Stimulated activated CD4-positive, alpha-beta T cell treated with anti-CD3 and anti-CD28 coated beads, Interleukin-12 subunit alpha, Interleukin-12 subunit beta, amount 100 ng/mL, for 48 hours (primary cell): Measurements from ENCODE around the gene TTC27.

Experiments
- DNase-seq, 3 donors: peaks; one replicate each; pipeline ENCODE4 v3.0.0-alpha.2; 2020; ENCODE audit warnings: low read depth in 2 of 3, low spot score in 1 of 3

The TTC27 gene

DNA sequence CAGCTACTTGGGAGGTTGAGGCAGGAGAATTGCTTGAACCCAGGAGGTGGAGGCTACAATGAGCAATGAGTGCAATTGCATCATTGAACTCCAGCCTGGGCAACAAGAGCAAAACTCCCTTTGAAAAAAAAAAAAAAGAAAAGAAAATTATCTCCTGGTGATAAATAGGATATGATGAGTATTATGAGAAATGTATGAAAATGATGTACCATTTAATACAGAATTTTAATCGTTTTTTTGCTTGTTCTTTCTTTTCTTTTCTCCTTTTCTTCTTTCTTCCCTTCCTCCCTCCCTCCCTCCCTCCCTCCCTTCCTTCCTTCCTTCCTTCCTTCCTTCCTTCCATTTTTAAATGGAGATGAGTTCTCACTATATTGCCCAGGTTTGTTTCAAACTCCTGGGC lies 40.4 kb downstream of the TTC27 start:
- DNase-seq: no peak

DNA sequence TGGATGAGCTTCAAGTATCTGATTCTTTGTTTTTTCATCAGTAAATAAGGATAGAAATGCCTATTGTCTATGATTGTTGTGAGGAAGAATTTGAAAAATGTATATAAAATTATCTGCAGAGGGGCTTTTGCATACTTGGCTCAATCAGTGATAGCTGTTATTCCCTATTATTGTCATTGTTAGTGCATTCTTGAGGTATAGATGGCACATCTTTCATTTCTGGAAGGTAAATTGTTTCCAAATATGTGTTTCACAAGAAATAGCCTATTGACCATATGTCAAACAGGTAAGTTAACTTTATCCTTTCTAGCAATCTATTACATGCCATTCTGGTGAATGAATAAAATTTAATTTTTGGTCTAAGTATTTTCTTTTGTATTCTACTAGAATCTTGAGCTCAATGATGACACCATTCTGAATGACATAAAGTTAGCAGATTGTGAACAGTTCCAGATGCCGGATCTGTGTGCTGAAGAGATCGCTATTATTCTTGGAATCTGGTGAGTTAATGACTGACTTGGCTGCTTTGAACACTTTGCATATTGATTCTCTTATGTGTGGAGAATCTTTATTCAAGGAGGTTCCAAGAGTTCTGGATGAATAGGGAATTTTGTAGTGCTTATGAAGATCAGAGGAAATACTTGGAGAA lies 44.2 kb downstream of the TTC27 start:
- DNase-seq: no peak

DNA sequence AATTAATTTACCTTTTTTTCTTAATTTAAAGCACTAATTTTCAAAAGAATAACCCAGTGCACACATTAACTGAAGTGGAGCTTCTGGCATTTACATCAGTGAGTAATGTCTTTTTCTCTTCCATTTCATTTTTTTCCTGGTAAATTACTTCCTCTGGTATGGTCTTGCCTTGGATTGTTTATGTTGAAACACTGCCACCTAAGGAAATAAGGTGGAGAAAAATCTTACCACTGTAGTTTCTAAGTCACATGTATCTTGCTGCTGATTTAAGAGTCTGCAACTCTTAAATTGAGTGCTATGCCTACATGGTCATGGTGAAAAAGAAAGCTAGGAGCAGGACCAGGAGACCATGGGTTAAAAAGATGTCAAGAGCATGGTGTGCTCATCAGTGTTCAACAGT lies 51.0 kb downstream of the TTC27 start:
- no peak for DNase-seq

DNA sequence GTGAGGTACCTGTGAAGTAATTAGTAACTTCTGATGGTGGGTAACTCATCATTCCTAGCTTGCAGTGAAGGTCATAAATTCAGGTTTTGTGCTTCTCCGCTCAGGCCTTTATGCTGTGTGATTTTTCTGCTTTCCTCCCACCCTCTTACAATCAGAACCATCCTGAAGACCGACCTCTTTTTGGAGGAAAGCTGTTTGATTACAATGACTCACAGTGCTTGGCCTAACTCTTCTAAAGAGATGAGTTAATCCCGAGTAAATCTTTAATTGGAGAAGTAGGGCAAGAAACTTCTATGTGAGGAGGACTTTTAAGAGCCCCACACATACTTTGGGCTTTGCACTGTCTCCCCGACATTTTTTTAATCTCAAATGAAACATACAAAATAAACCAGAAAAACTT lies 53.1 kb downstream of the TTC27 start:
- DNase-seq: no peak

GRCh38 chr2:32683520-32684086 lies 55.8 kb downstream of the TTC27 start:
- no peak for DNase-seq

- DNase-seq: no peak
Observed at GRCh38 chr2:32688541-32688940, 60.7 kb downstream of the TTC27 start.

GRCh38 chr2:32691678-32692077 lies 63.8 kb downstream of the TTC27 start:
- DNase-seq: no peak

- no peak for DNase-seq
Observed at GRCh38 chr2:32696439-32696838, 68.6 kb downstream of the TTC27 start.

- DNase-seq: no peak
Observed at GRCh38 chr2:32697156-32697555, 69.3 kb downstream of the TTC27 start.

DNA sequence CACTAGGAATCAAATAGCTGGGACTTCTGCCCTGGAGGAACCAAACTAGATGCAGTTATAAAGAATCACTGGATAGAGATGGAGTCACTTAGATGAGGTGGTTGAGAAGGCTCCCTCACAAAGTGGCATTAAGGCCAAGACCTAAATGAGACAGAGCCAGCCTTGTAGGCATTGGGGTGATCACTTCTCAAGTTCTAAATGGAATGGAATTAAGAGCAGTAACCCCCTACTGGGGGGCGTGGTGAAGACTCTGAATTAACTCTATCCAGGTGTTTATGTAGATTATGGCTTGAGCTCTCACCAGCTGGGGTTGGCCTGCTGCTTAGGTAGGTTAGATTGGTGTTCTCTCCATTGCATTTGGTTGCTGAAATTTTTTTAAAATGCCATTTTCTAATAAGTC lies 71.3 kb downstream of the TTC27 start:
- no peak for DNase-seq

DNA sequence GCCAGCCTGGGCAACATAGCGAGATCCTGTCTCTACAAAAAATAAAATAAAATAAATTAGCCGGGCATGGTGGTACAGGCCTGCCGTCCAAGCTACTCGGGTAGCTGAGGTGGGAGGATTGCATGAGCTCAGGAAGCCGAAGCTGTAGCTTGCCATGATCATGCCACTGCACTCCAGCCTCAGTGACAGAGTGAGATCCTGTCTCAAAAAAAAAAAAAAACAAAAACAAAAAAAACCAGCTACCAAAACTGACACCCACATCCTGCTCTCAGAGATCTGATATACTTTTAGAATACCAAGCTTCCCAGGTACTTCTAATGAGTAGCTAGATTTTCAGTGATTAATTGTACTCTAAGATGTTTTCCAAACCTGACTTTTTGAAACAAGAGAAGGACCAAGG lies 74.0 kb downstream of the TTC27 start:
- no peak for DNase-seq

DNA sequence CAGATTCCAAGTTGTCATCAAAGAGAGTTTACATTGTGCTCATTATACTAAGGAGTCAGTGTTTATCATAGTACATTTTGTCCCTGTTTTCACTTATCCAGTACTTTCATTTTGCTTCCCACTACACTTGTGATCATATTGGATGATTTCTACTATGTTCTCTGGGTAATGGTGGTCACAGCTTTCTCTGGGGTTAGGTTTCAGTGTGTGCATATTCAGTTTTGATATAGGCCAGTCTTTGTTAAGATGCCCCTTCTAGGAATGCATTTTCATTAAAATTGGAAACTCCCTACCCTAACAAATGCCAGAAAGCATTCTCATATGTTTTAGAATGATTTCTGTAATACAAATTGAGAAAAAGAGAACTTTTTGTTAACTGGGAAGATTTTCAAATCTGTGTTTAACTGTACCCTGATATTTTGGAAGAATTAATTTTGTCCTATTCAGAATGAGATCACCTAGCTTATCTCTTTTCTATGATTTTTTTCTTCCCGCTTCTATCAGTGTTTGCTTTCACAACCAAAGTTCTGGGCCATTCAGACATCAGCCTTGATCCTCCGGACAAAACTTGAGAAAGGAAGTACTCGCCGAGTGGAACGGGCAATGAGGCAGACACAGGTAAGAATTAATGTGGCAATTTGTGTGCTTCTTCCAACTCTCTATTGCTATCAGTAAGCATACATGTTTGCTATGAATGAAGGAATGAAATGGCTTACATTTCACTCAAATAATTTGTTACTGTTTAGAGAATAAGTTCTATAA lies 74.6 kb downstream of the TTC27 start:
- no peak for DNase-seq

GRCh38 chr2:32706815-32707579 lies 79.1 kb downstream of the TTC27 start:
- DNase-seq: no peak

DNA sequence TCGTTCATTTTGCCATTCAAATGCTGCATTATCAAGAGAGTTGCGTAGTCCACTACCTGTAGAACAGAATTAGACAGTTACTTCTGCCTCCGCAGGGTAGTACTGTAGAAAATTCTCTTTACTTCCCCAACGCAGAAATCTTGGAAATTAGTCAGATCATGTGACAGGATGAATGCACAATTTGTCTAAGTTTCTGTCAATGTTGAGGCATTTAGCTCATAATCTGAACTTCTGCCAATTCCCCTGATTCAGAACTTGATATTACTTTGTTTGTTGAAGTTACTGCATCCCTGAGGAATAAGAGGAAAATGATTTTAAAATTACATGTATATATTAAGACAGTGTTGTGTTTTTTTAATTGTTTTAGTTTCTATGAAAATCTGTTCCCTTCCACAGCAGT lies 83.4 kb downstream of the TTC27 start:
- DNase-seq: no peak

DNA sequence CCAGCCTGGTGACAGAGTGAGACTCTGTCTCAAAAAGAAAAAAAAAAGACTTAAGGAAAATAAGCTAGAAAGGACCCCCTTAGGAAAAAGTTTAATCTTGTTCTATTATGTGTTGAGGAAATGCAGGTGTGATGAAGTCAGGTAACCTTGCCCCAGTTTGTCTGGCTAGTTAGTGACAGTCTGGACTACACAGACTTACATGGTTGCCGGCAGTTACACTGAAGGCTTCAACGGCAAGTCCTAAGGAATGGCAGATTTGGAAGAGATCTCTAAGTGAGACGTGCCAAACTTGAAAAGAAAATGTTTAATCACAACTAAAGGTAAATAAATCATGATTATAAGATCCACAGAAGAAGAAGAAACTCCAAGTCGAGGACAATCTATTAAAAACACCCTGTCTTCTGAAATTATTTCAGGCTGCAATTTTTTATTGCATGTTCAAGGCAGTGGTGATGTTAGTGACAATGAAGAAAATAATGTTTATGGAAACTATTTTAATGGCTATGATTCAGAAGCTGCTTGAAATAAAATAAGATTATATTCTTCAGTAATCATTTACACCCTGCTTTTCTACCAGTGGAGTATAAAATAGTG lies 84.2 kb downstream of the TTC27 start:
- no peak for DNase-seq

- DNase-seq: no peak
Observed at GRCh38 chr2:32712870-32713269, 85.0 kb downstream of the TTC27 start.

DNA sequence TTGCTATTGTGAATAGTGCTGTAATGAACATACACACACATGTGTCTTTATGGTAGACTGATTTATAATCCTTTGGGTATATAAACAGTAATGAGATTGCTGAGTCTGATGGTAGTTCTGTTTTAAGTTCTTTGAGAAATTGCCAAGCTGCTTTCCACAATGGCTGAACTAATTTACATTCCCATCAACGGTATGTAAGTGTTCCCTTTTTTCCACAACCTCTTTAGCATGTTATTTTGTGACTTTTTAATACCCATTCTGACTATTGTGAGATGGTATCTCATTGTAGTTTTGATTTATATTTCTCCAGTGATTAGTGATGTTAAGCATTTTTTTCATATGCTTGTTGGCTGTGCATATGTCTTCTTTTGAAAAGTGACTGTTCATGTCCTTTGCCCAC lies 86.7 kb downstream of the TTC27 start:
- no peak for DNase-seq

DNA sequence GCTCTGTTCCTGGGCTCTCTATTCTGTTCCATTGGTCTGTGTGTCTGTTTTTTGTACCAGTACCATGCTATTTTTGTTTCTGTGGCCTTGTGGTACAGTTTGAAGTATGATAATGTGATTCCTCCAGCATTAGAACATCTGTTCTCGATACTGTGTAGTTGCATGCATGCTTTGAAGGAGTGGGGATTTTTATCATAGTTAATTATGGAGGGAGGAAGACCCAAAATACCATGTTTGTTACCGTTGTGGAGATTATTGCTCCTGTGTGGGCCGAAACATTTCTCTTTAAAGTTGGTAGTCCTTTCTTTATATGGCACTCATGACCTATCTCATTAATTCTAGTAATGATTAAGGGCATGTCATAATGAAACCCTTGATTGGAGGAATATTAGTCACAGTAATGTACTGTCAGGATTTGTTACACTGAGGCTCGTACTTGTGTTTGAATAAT lies 87.6 kb downstream of the TTC27 start:
- no peak for DNase-seq

DNA sequence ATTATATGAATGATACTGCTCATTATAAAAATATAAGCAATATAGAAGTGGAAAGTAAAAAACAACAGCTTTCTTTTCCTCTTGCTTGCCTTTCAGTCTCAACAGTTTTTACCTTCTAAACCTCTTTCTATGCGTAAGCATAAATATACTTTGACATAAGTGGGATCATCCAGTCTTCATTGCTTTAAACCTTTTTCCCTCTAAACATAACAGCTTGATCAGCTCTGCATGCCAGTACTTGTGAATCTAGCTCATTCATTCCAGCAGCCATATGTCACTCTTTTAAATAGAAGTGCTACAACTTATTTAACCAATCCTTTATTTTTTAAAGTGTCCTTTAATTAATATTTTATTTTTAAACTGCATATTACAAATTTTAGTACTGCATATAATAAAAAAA lies 88.1 kb downstream of the TTC27 start:
- DNase-seq: no peak

GRCh38 chr2:32716598-32716997 lies 88.7 kb downstream of the TTC27 start:
- DNase-seq: no peak

GRCh38 chr2:32718752-32719151 lies 90.9 kb downstream of the TTC27 start:
- DNase-seq: no peak
